K562 (cell line): ENCODE measurements around the gene DEPP1. TPM values are rescaled to one million over a fixed set of nuclear protein-coding genes. Genes with fewer than 3 reads are reported as not detected.

Experiments
- ATAC-seq: fragments of 200-7000 bp; cut with Tn5 transposase; 3 replicates; pipeline ENCODE4 v1.9.1; 2020; ENCODE audit warnings: moderate library complexity
- BruUV-seq: library from RNA; stranded (reverse); fragments of 400-500 nt; replicated peaks from 2 replicates; lab custom pipeline; 2021; lab: Mats Ljungman, UMichigan
- CTCF ChIA-PET: fragments of 300-600 bp; formaldehyde crosslinking; extraction: SDS; loops from one replicate; lab custom pipeline; 2021; ENCODE audit warnings: low intra/inter-chr PET ratio; lab: Yijun Ruan, JAX
- POLR2A ChIA-PET: fragments of 300-600, 350-650 bp; sonication (Branson Sonifier 250); formaldehyde crosslinking; extraction: SDS; loops from one replicate; lab custom pipeline; 2021; ENCODE audit warnings: antibody characterized with exemption, inconsistent platforms; lab: Yijun Ruan, JAX
- DNase-seq, 4 experiments: peaks; one replicate each; pipeline versions ENCODE4 v3.0.0 to v3.0.0-alpha.2; 2011 to 2018; ENCODE audit warnings: low spot score in 3 of 4, mixed read lengths in 3 of 4; ENCODE audit errors: extremely low read depth in 1 of 4
- FAIRE-seq: peaks from 2 replicates; lab custom pipeline; 2011; peaks lifted over from hg19 to GRCh38; lab: Jason Lieb, UNC
- H2AFZ ChIP-seq: 2 replicates; pipeline ENCODE4 v1.6.0; 2011; ENCODE audit warnings: low read depth, low read length, control low read depth, inconsistent platforms
- H3K27ac ChIP-seq: fragments of 200-600 bp; 3 replicates; pipeline ENCODE4 v1.8.0; 2011; ENCODE audit warnings: low read depth, mild to moderate bottlenecking, control low read depth, inconsistent platforms, low read length, moderate library complexity, mixed read lengths; ENCODE audit errors: extremely low read depth
- H3K27me3 ChIP-seq, 2 experiments: fragments of 300-600 bp in 1 of 2; 2 replicates in 1 of 2; 3 replicates in 1 of 2; pipeline versions ENCODE4 v1.6.0 to v1.8.0; 2011; ENCODE audit warnings: inconsistent platforms in 2 of 2, low read length in 2 of 2, mild to moderate bottlenecking in 1 of 2, mixed read lengths in 1 of 2, moderate library complexity in 1 of 2; ENCODE audit not compliant: control insufficient read depth in 2 of 2, insufficient read depth in 2 of 2
- H3K36me3 ChIP-seq: fragments of 300-600 bp; 3 replicates; pipeline ENCODE4 v1.8.0; 2011; ENCODE audit warnings: mild to moderate bottlenecking, low read length, inconsistent platforms; ENCODE audit not compliant: control insufficient read depth, insufficient read depth
- H3K4me1 ChIP-seq, 2 experiments: fragments of 200-600 bp in 1 of 2; replicated peaks in 1 of 2; 2 replicates in 1 of 2; 3 replicates in 1 of 2; pipeline versions ENCODE4 v1.5.1 to v1.8.0; 2011; ENCODE audit warnings: inconsistent platforms in 2 of 2, low read length in 2 of 2, mild to moderate bottlenecking in 1 of 2, mixed read lengths in 1 of 2, moderate library complexity in 1 of 2; ENCODE audit not compliant: control insufficient read depth in 2 of 2, insufficient read depth in 2 of 2
- H3K4me2 ChIP-seq: 2 replicates; pipeline ENCODE4 v1.6.1; 2011; ENCODE audit warnings: low read length, control low read depth, inconsistent platforms, mixed read lengths; ENCODE audit not compliant: insufficient read depth
- H3K4me3 ChIP-seq: fragments of 200-600 bp; sonication (generic), shearing (Covaris generic); 2 replicates; pipeline ENCODE4 v1.5.1; 2016; ENCODE audit warnings: control low read depth, inconsistent platforms
- H3K79me2 ChIP-seq: fragments of 200-600 bp; 3 replicates; pipeline ENCODE4 v1.8.0; 2011; ENCODE audit warnings: low read length, inconsistent platforms; ENCODE audit not compliant: control insufficient read depth, insufficient read depth
- H3K9ac ChIP-seq, 2 experiments: 2 replicates each; pipeline versions ENCODE4 v1.6.0 to v1.6.1; 2011; ENCODE audit warnings: low read depth in 2 of 2, low read length in 2 of 2, control low read depth in 1 of 2, inconsistent platforms in 1 of 2, mild to moderate bottlenecking in 1 of 2, mixed read lengths in 1 of 2; ENCODE audit not compliant: insufficient read depth in 1 of 2
- H3K9me1 ChIP-seq: one replicate; pipeline ENCODE4 v1.6.0; 2011; ENCODE audit warnings: inconsistent platforms, mild to moderate bottlenecking, low read length, moderate library complexity; ENCODE audit not compliant: control insufficient read depth, insufficient read depth
- H3K9me3 ChIP-seq: replicated peaks from 2 replicates; pipeline ENCODE4 v1.5.1; 2011; ENCODE audit warnings: low read depth, low read length, inconsistent platforms; ENCODE audit not compliant: control insufficient read depth, insufficient read depth
- H4K20me1 ChIP-seq: replicated peaks from 2 replicates; pipeline ENCODE4 v1.6.1; 2011; ENCODE audit warnings: low read length, inconsistent platforms, mixed read lengths; ENCODE audit not compliant: control insufficient read depth, insufficient read depth
- AFF4 ChIP-seq: sonication (generic); formaldehyde crosslinking; IDR thresholded peaks from 2 replicates; pipeline ENCODE4 v1.8.0; 2023; ENCODE audit warnings: mild to moderate bottlenecking, missing genetic modification reagents
- HDAC6 ChIP-seq: IDR thresholded peaks from 2 replicates; pipeline ENCODE4 v1.6.1; 2012; ENCODE audit warnings: low read depth, mild to moderate bottlenecking, control low read depth, inconsistent platforms, low read length, moderate library complexity
- HMGN3 ChIP-seq: IDR thresholded peaks from 2 replicates; pipeline ENCODE4 v1.6.1; 2011; ENCODE audit warnings: borderline replicate concordance, low read depth, mild to moderate bottlenecking, mixed read lengths, low read length; ENCODE audit not compliant: insufficient read length; ENCODE audit errors: extremely low read depth
- ZNF785 ChIP-seq: fragments of 250-450 bp; sonication (Bioruptor Pico); IDR thresholded peaks from 2 replicates; pipeline ENCODE4 v1.4.0; 2020; ENCODE audit warnings: mild to moderate bottlenecking
- WGBS: fragments of 100-300 bp; shearing (Covaris generic); methylation state at CpG from one replicate; pipeline ENCODE4 v1.1.6; 2016; ENCODE audit warnings: low coverage, mixed read lengths; ENCODE audit not compliant: insufficient coverage; ENCODE audit errors: missing lambda C conversion rate; 5-methylcytosine and 5-hydroxymethylcytosine counted together
- in situ Hi-C: fragments of 300-500 bp; cut with MboI; formaldehyde crosslinking; loops from 4 replicates; pipeline ENCODE4 v1.15.0; 2018; ENCODE audit warnings: inconsistent platforms, mixed read lengths
- intact Hi-C: fragments of 100-400 bp; cut with micrococcal nuclease; formaldehyde crosslinking; loops from 2 replicates; pipeline ENCODE4 v1.14.2; 2022
- polyA plus RNA-seq, 8 experiments: library from polyadenylated mRNA; depleted of rRNA in 4 of 8; stranded (reverse) in 5 of 8; unstranded in 3 of 8; fragments of >200 nt; fragmentation: Nextera tagmentation in 2 of 8; fragmentation: Illumina TruSeq in 1 of 8; extraction: Ambion mirVana in 2 of 8; extraction: Trizol in 1 of 8; gene quantifications; 2 replicates each; pipeline versions ENCODE4 v1.2.1 to v1.2.3, GENCODE V29; 2011 to 2014; ENCODE audit warnings: inconsistent platforms in 1 of 8, missing spikeins in 1 of 8
- total RNA-seq, 7 experiments: library from RNA; depleted of rRNA in 6 of 7; stranded (reverse); fragments of >200 nt in 6 of 7; fragmentation: Illumina TruSeq in 2 of 7; extraction: Trizol in 2 of 7; gene quantifications; 2 replicates each; pipeline versions ENCODE4 v1.2.1 to v1.2.3, GENCODE V29; 2011 to 2021; ENCODE audit warnings: low replicate concordance in 1 of 7

DEPP1 gene
- total and polyA plus RNA-seq, 9 of the 15 experiments (the other 6 are each of a cell fraction or from before 2014, with no cell fraction given) = 0.04 to 0.54 (median 0.20) TPM; not detected in 1

- Histone ChIP-seq H3K9me3 (no peaks in the 10 kb centered on the region), H3K9ac (no peak overlapping the region), H3K27ac (no peak overlapping the region), H3K36me3 (no peaks in the 10 kb centered on the region), H3K9me1 (no peaks in the 10 kb centered on the region), H4K20me1 (no peaks in the 10 kb centered on the region), H3K4me1 (no peaks in the 10 kb centered on the region), H3K4me3 (no peak overlapping the region), H3K79me2 (no peaks in the 10 kb centered on the region)
- no peak for DNase-seq
- no TSS peak for BruUV-seq
- 0% methylated on average over 5 of the region's 5 CpGs for WGBS
- no peak for FAIRE-seq
- ChIA-PET CTCF (no interaction called here), POLR2A (interaction anchor here (1.0 kb wide), 1 partner anchor 18 kb away, joined by 3 read pairs; no protein-coding TSS in a partner anchor)
- intact Hi-C loops (no loop called here), in situ Hi-C loops (no loop called here)
- ATAC-seq = no peak
- TF ChIP-seq ZNF785 = no peak
- TF ChIP-seq HDAC6 = no peak
- TF ChIP-seq HMGN3 = no peak
- no peak for TF ChIP-seq AFF4 (CRISPR knock-in tag)
- TF ChIP-seq, all 486 proteins: peak for 0
- H3K4me2 ChIP-seq = no peak overlapping the region
- H3K27me3 ChIP-seq = peaks cover 9 to 16% of the 10 kb centered on the region in 2 experiments; a peak in 4 of 5 replicates
- no peak overlapping the region for H2AFZ ChIP-seq
Observed at GRCh38 chr10:44949127-44949802, 29.3 kb downstream of the DEPP1 start.
